GM12891 (cell line): ENCODE results near the gene FAM50A.

Source experiments
- POLR2A ChIP-seq: IDR thresholded peaks from 2 replicates; pipeline ENCODE4 v1.6.1; 2011; ENCODE audit warnings: low read depth, low read length, control low read depth
- POLR2AphosphoS5 ChIP-seq: IDR thresholded peaks from 2 replicates; pipeline ENCODE4 v1.6.1; 2011; ENCODE audit warnings: low read depth, low read length, control low read depth
- SPI1 ChIP-seq: IDR thresholded peaks from 2 replicates; pipeline ENCODE4 v1.6.1; 2011; ENCODE audit warnings: low read depth, low read length, control low read depth
- TAF1 ChIP-seq: IDR thresholded peaks from 2 replicates; pipeline ENCODE4 v1.6.1; 2011; ENCODE audit warnings: low read depth, low read length, control low read depth

DNA sequence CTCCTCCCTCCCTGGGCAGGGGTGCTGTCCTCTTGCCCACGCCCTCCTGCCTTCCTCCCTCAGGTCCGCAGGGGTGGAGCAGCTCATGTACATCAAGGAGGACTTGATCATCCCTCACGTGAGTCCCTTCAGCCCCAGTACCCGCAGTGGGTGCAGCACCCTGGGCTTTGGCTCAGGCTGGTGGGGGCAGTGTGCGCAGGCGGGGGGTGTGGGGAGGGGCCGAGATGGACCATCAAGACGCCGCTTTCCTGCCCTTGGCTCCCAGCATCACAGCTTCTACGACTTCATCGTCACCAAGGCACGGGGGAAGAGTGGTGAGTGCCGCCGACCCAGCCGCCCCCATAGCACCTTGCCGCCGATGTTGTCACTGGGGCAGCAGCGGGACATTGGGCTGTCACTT lies 5.7 kb downstream of the FAM50A start:
- TF ChIP-seq POLR2A: no peak
- TF ChIP-seq POLR2AphosphoS5: no peak
- TF ChIP-seq SPI1: no peak
- TF ChIP-seq TAF1: no peak
